Keratinocyte (primary cell): ENCODE measurements around the gene ADRB2. TPM values are rescaled to one million over a fixed set of nuclear protein-coding genes. Genes with fewer than 3 reads are reported as not detected.

Experiments
- DNase-seq: peaks from one replicate; pipeline ENCODE4 v3.0.0-alpha.2; 2011; ENCODE audit warnings: low read depth, missing footprints, low spot score
- FAIRE-seq: peaks from 2 replicates; lab custom pipeline; 2011; peaks lifted over from hg19 to GRCh38; lab: Jason Lieb, UNC
- H2AFZ ChIP-seq: 2 replicates; pipeline ENCODE4 v1.6.0; 2012; ENCODE audit warnings: low read length, control low read depth, inconsistent platforms; ENCODE audit not compliant: control insufficient read depth
- H3K27ac ChIP-seq: 2 replicates; pipeline ENCODE4 v1.5.1; 2011; ENCODE audit warnings: low read length; ENCODE audit not compliant: control insufficient read depth, insufficient read depth
- H3K27me3 ChIP-seq: 3 replicates; pipeline ENCODE4 v1.6.0; 2011; ENCODE audit warnings: low read length; ENCODE audit not compliant: control insufficient read depth, insufficient read depth; ENCODE audit errors: extremely low read depth
- H3K36me3 ChIP-seq, 2 experiments: 2 replicates in 1 of 2; 3 replicates in 1 of 2; pipeline ENCODE4 v1.5.1; 2011; ENCODE audit warnings: low read length in 2 of 2, mild to moderate bottlenecking in 1 of 2; ENCODE audit not compliant: control insufficient read depth in 2 of 2, insufficient read depth in 2 of 2; ENCODE audit errors: extremely low read depth in 1 of 2
- H3K4me1 ChIP-seq: 3 replicates; pipeline ENCODE4 v1.5.1; 2011; ENCODE audit warnings: low read length; ENCODE audit not compliant: control insufficient read depth, insufficient read depth; ENCODE audit errors: extremely low read depth
- H3K4me2 ChIP-seq: 3 replicates; pipeline ENCODE4 v1.6.0; 2011; ENCODE audit warnings: low read depth, low read length; ENCODE audit not compliant: control insufficient read depth, insufficient read depth; ENCODE audit errors: extremely low read depth
- H3K4me3 ChIP-seq, 3 experiments: fragments of 200-600 bp in 1 of 3; sonication (generic) in 1 of 3; 2 replicates in 2 of 3; 3 replicates in 1 of 3; pipeline ENCODE4 v1.5.1; 2011 to 2016; ENCODE audit warnings: low read length in 3 of 3, mild to moderate bottlenecking in 3 of 3, control low read depth in 2 of 3, inconsistent platforms in 1 of 3, low read depth in 1 of 3, mixed read lengths in 1 of 3, mixed run types in 1 of 3, moderate library complexity in 1 of 3; ENCODE audit not compliant: control insufficient read depth in 2 of 3, insufficient read depth in 2 of 3; ENCODE audit errors: extremely low read depth in 1 of 3
- H3K79me2 ChIP-seq: 2 replicates; pipeline ENCODE4 v1.6.0; 2012; ENCODE audit warnings: low read length; ENCODE audit not compliant: control insufficient read depth, insufficient read depth
- H3K9ac ChIP-seq: 3 replicates; pipeline ENCODE4 v1.6.0; 2011; ENCODE audit warnings: low read length; ENCODE audit not compliant: control insufficient read depth, insufficient read depth; ENCODE audit errors: extremely low read depth
- H3K9me1 ChIP-seq: 3 replicates; pipeline ENCODE4 v1.6.0; 2011; ENCODE audit warnings: low read length; ENCODE audit not compliant: control insufficient read depth, insufficient read depth; ENCODE audit errors: extremely low read depth
- H3K9me3 ChIP-seq: 2 replicates; pipeline ENCODE4 v1.5.1; 2012; ENCODE audit warnings: low read depth, low read length; ENCODE audit not compliant: control insufficient read depth
- H4K20me1 ChIP-seq: 3 replicates; pipeline ENCODE4 v1.6.0; 2011; ENCODE audit warnings: low read length; ENCODE audit not compliant: control insufficient read depth, insufficient read depth; ENCODE audit errors: extremely low read depth
- CTCF ChIP-seq, 3 experiments: IDR thresholded peaks in 1 of 3; conservative IDR thresholded peaks in 1 of 3; optimal IDR thresholded peaks in 1 of 3; 2 replicates in 2 of 3; 3 replicates in 1 of 3; pipeline versions ENCODE3 to v1.5.1; 2011; ENCODE audit warnings: low read length in 3 of 3, mild to moderate bottlenecking in 3 of 3, moderate library complexity in 2 of 3, control low read depth in 1 of 3, inconsistent platforms in 1 of 3; ENCODE audit not compliant: insufficient read depth in 2 of 3; ENCODE audit errors: extremely low read depth in 1 of 3
- EZH2 ChIP-seq: IDR thresholded peaks from one replicate; pipeline ENCODE4 v1.6.1; 2012; ENCODE audit warnings: inconsistent platforms, mild to moderate bottlenecking, low read length, moderate library complexity
- dilution Hi-C: fragments of 300-500 bp; cut with MboI; formaldehyde crosslinking; loops from one replicate; pipeline ENCODE4 v1.7.0; 2020; ENCODE audit warnings: low sequenced_read_pairs; ENCODE audit not compliant: extremely low pct_ligation_motif_present
- polyA plus RNA-seq, 5 experiments: library from polyadenylated mRNA; depleted of rRNA in 3 of 5; stranded (reverse) in 3 of 5; stranded (forward) in 1 of 5; unstranded in 1 of 5; fragments of >200 nt; gene quantifications; 1 replicate in 1 of 5; 2 replicates in 3 of 5; 3 replicates in 1 of 5; pipeline versions ENCODE4 v1.2.1 to v1.2.3, GENCODE V29; 2011 to 2012; ENCODE audit warnings: missing spikeins in 2 of 5, low read depth in 1 of 5, low replicate concordance in 1 of 5

Gene ADRB2
- polyA plus RNA-seq, 1 donor (not counting 4 experiments of a cell fraction or from before 2014, with no cell fraction given), result 39.7 TPM

GRCh38 chr5:148849461-148849860 lies 23.1 kb downstream of the ADRB2 start:
- Histone ChIP-seq H3K9me1 (no peaks in the 10 kb centered on the region), H3K4me3 (no peak overlapping the region), H3K27me3 (no peaks in the 10 kb centered on the region), H3K27ac (no peak overlapping the region), H3K36me3 (peaks cover 6 to 11% of the 10 kb centered on the region in 2 experiments), H2AFZ (no peak overlapping the region), H4K20me1 (no peaks in the 10 kb centered on the region), H3K4me1 (peaks cover 4% of the 10 kb centered on the region), H3K9ac (no peak overlapping the region), H3K4me2 (no peak overlapping the region), H3K9me3 (no peaks in the 10 kb centered on the region), H3K79me2 (peaks cover 16% of the 10 kb centered on the region)
- TF ChIP-seq EZH2, result no peak
- TF ChIP-seq CTCF (optimal IDR thresholded peaks at IDR 0.05 in 1 of 3, IDR thresholded peaks at IDR 0.05 in 1 of 3, conservative IDR thresholded peaks at IDR 0.05 in 1 of 3; ENCODE audit: extremely low read depth in 1 of 3, insufficient read depth in 2 of 3, low read length in 3 of 3), result no peak
- DNase-seq (no peak), FAIRE-seq (peak; percentile 43)
- dilution Hi-C loops, result no loop called here

- dilution Hi-C loops, result no loop called here
Observed at GRCh38 chr5:148850836-148851235, 24.4 kb downstream of the ADRB2 start.

More at GRCh38 chr5:148850836-148851235, 24.4 kb downstream of the ADRB2 start:
- Histone ChIP-seq H2AFZ (no peak overlapping the region), H3K79me2 (peaks cover 9% of the 10 kb centered on the region), H3K27ac (no peak overlapping the region), H3K36me3 (peaks cover 4 to 11% of the 10 kb centered on the region in 2 experiments), H3K4me1 (peaks cover 4% of the 10 kb centered on the region), H3K4me2 (no peak overlapping the region), H3K9me1 (no peaks in the 10 kb centered on the region), H3K9ac (no peak overlapping the region), H4K20me1 (no peaks in the 10 kb centered on the region), H3K27me3 (no peaks in the 10 kb centered on the region), H3K4me3 (no peak overlapping the region), H3K9me3 (no peaks in the 10 kb centered on the region)
- no peak for DNase-seq
- no peak for TF ChIP-seq EZH2
- TF ChIP-seq CTCF (optimal IDR thresholded peaks at IDR 0.05 in 1 of 3, IDR thresholded peaks at IDR 0.05 in 1 of 3, conservative IDR thresholded peaks at IDR 0.05 in 1 of 3; ENCODE audit: extremely low read depth in 1 of 3, insufficient read depth in 2 of 3, low read length in 3 of 3), result no peak
- FAIRE-seq, result no peak
